Naive thymus-derived CD4-positive, alpha-beta T cell (primary cell): ENCODE data around the gene LPAR1. TPM values are rescaled to one million over a fixed set of nuclear protein-coding genes. Genes with fewer than 3 reads are reported as not detected.

Experiments
- ATAC-seq: fragments of 150-1000 bp; cut with Tn5 transposase; 2 replicates; pipeline ENCODE4 v1.10.0; 2021; ENCODE audit warnings: mild to moderate bottlenecking, moderate library complexity
- CTCF ChIA-PET: fragments of 350-600 bp; sonication (Branson Sonifier 250); formaldehyde crosslinking; loops from one replicate; lab custom pipeline; 2021; ENCODE audit warnings: antibody characterized with exemption; lab: Charles Lee
- POLR2A ChIA-PET: fragments of 350-600 bp; sonication (Branson Sonifier 250); formaldehyde crosslinking; loops from one replicate; lab custom pipeline; 2021; ENCODE audit warnings: antibody characterized with exemption, inconsistent platforms; lab: Charles Lee
- DNase-seq, 9 donors: peaks; one replicate each; pipeline versions ENCODE4 v3.0.0 to v3.0.0-alpha.2; 2020 to 2022; ENCODE audit warnings: mixed read lengths in 1 of 9
- H3K27ac ChIP-seq: one replicate; pipeline ENCODE4 v1.7.0; 2013; ENCODE audit warnings: mild to moderate bottlenecking, low read depth, low read length, moderate library complexity
- H3K27me3 ChIP-seq, 2 donors: one replicate each; pipeline ENCODE4 v1.7.0; 2013; ENCODE audit warnings: low read length in 2 of 2, mild to moderate bottlenecking in 2 of 2, moderate library complexity in 2 of 2; ENCODE audit not compliant: control insufficient read depth in 2 of 2, insufficient read depth in 2 of 2
- H3K36me3 ChIP-seq, 3 experiments: 1 replicate in 2 of 3; 2 replicates in 1 of 3; pipeline ENCODE4 v1.7.0; 2013; ENCODE audit warnings: low read length in 3 of 3, mild to moderate bottlenecking in 3 of 3, moderate library complexity in 1 of 3; ENCODE audit not compliant: insufficient read depth in 3 of 3, control insufficient read depth in 2 of 3
- H3K4me1 ChIP-seq, 2 donors: one replicate each; pipeline ENCODE4 v1.7.0; 2013; ENCODE audit warnings: low read length in 2 of 2, mild to moderate bottlenecking in 2 of 2, moderate library complexity in 1 of 2; ENCODE audit not compliant: control insufficient read depth in 2 of 2, insufficient read depth in 2 of 2
- H3K4me3 ChIP-seq: 2 replicates; pipeline ENCODE4 v1.7.0; 2013; ENCODE audit warnings: mild to moderate bottlenecking, low read length
- H3K9me3 ChIP-seq, 3 experiments: 1 replicate in 2 of 3; 2 replicates in 1 of 3; pipeline ENCODE4 v1.7.0; 2013; ENCODE audit warnings: low read length in 3 of 3; ENCODE audit not compliant: control insufficient read depth in 2 of 3
- H3K27ac Mint-ChIP-seq, 9 donors: one replicate each; pipeline ENCODE4 v1.8.0; 2020 to 2022; ENCODE audit warnings: mixed read lengths in 9 of 9, mild to moderate bottlenecking in 8 of 9, moderate library complexity in 5 of 9, inconsistent platforms in 2 of 9
- H3K27me3 Mint-ChIP-seq, 5 donors: one replicate each; pipeline ENCODE4 v1.8.0; 2021 to 2022; ENCODE audit warnings: mixed read lengths in 5 of 5, mild to moderate bottlenecking in 1 of 5
- H3K36me3 Mint-ChIP-seq, 5 donors: one replicate each; pipeline ENCODE4 v1.8.0; 2020 to 2022; ENCODE audit warnings: mixed read lengths in 5 of 5, mild to moderate bottlenecking in 3 of 5, inconsistent platforms in 1 of 5
- H3K4me1 Mint-ChIP-seq, 7 donors: one replicate each; pipeline ENCODE4 v1.8.0; 2020 to 2022; ENCODE audit warnings: mixed read lengths in 7 of 7, mild to moderate bottlenecking in 3 of 7, inconsistent platforms in 1 of 7
- H3K4me3 Mint-ChIP-seq, 10 donors: one replicate each; pipeline ENCODE4 v1.8.0; 2020 to 2022; ENCODE audit warnings: mild to moderate bottlenecking in 10 of 10, mixed read lengths in 10 of 10, moderate library complexity in 6 of 10, inconsistent platforms in 2 of 10
- H3K9me3 Mint-ChIP-seq, 11 donors: one replicate each; pipeline ENCODE4 v1.8.0; 2020 to 2022; ENCODE audit warnings: mixed read lengths in 11 of 11, mild to moderate bottlenecking in 4 of 11, inconsistent platforms in 1 of 11, moderate library complexity in 1 of 11
- intact Hi-C, 2 donors: fragments of 100-400 bp; cut with micrococcal nuclease; formaldehyde crosslinking; loops; one replicate each; pipeline ENCODE4 v1.15.1; 2023
- polyA plus RNA-seq, 2 donors: library from polyadenylated mRNA; unstranded; fragments of 300-500 nt; fragmentation: Illumina TruSeq; gene quantifications; one replicate each; pipeline ENCODE4 v1.2.3, GENCODE V29; 2021
- total RNA-seq, 6 experiments: library from RNA in 5 of 6; stranded (reverse) in 5 of 6; gene quantifications; 1 replicate in 5 of 6; 2 replicates in 1 of 6; pipeline ENCODE4 v1.2.3 and lab custom pipeline; 2021 to 2026

The LPAR1 gene
- total and polyA plus RNA-seq, 7 experiments from 2014 or later = 0.13 to 1.9 (median 0.45) TPM; not detected in 4

- peak overlapping the region in 7 of 10 donors; percentile 53 to 69 (median 68) for H3K4me3 Mint-ChIP-seq
- peaks cover 0 to 14% (median 12%) of the 10 kb centered on the region in 7 donors for H3K4me1 Mint-ChIP-seq
- ChIA-PET POLR2A (no interaction called here), CTCF (no interaction called here)
- H3K36me3 ChIP-seq = no peaks in the 10 kb centered on the region
- H3K27ac Mint-ChIP-seq = no peak overlapping the region
- H3K9me3 Mint-ChIP-seq = peaks cover 0 to 5% (median 0%) of the 10 kb centered on the region in 11 donors
- H3K36me3 Mint-ChIP-seq = peaks cover 0 to 6% (median 0%) of the 10 kb centered on the region in 5 donors
- peaks cover 45 to 53% (median 50%) of the 10 kb centered on the region in 5 donors for H3K27me3 Mint-ChIP-seq
- H3K27ac ChIP-seq = no peak overlapping the region
- H3K27me3 ChIP-seq = peaks cover 0 to 4% of the 10 kb centered on the region in 2 donors
- intact Hi-C loops = no loop called here
- no peaks in the 10 kb centered on the region for H3K4me1 ChIP-seq
- no peak overlapping the region for H3K4me3 ChIP-seq
- DNase-seq = no peak
- no peak for ATAC-seq
- no peaks in the 10 kb centered on the region for H3K9me3 ChIP-seq
Measured at GRCh38 chr9:111039231-111039906, 1.1 kb upstream of the LPAR1 start.

- no peaks in the 10 kb centered on the region for H3K36me3 ChIP-seq
- no peaks in the 10 kb centered on the region for H3K9me3 ChIP-seq
- Mint-ChIP-seq H3K4me1 (peaks cover 0 to 14% (median 12%) of the 10 kb centered on the region in 7 donors), H3K36me3 (peaks cover 0 to 6% (median 0%) of the 10 kb centered on the region in 5 donors), H3K27me3 (peaks cover 50 to 60% (median 51%) of the 10 kb centered on the region in 5 donors), H3K9me3 (peaks cover 0 to 5% (median 0%) of the 10 kb centered on the region in 11 donors), H3K27ac (no peak overlapping the region), H3K4me3 (peak overlapping the region in 2 of 10 donors; percentile 4 to 60)
- CTCF ChIA-PET = no interaction called here
- H3K27me3 ChIP-seq = peaks cover 0 to 4% of the 10 kb centered on the region in 2 donors
- ATAC-seq (peak; percentile 60), DNase-seq (peak in 1 of 9 donors; percentile 11)
- H3K27ac ChIP-seq = no peak overlapping the region
- no peak overlapping the region for H3K4me3 ChIP-seq
- intact Hi-C loops = no loop called here
- POLR2A ChIA-PET = no interaction called here
- H3K4me1 ChIP-seq = no peaks in the 10 kb centered on the region
Measured at GRCh38 chr9:111037708-111038330, 451 bp downstream of the LPAR1 start.

- ATAC-seq (no peak), DNase-seq (no peak)
- intact Hi-C loops = no loop called here
- POLR2A ChIA-PET = no interaction called here
- peaks cover 0 to 5% (median 0%) of the 10 kb centered on the region in 11 donors for H3K9me3 Mint-ChIP-seq
- H3K36me3 Mint-ChIP-seq = peaks cover 0 to 6% (median 0%) of the 10 kb centered on the region in 5 donors
- Histone ChIP-seq H3K27me3 (peaks cover 0 to 4% of the 10 kb centered on the region in 2 donors), H3K36me3 (no peaks in the 10 kb centered on the region), H3K9me3 (no peaks in the 10 kb centered on the region), H3K27ac (no peak overlapping the region), H3K4me3 (no peak overlapping the region), H3K4me1 (no peaks in the 10 kb centered on the region)
- H3K27ac Mint-ChIP-seq = no peak overlapping the region
- H3K27me3 Mint-ChIP-seq = peaks cover 48 to 60% (median 54%) of the 10 kb centered on the region in 5 donors
- H3K4me3 Mint-ChIP-seq = peak overlapping the region in 6 of 10 donors; percentile 4 to 60 (median 20)
- CTCF ChIA-PET = no interaction called here
- H3K4me1 Mint-ChIP-seq = peaks cover 0 to 14% (median 12%) of the 10 kb centered on the region in 7 donors
Measured at GRCh38 chr9:111037356-111037707, 938 bp downstream of the LPAR1 start.

GRCh38 chr9:111036946-111037345, 1.3 kb downstream of the LPAR1 start:
- DNase-seq = no peak
- no peaks in the 10 kb centered on the region for H3K36me3 ChIP-seq
- ChIA-PET CTCF (no interaction called here), POLR2A (no interaction called here)
- no peak overlapping the region for H3K27ac ChIP-seq
- H3K9me3 ChIP-seq = no peaks in the 10 kb centered on the region
- Mint-ChIP-seq H3K27me3 (peaks cover 50 to 60% (median 51%) of the 10 kb centered on the region in 5 donors), H3K36me3 (peaks cover 0 to 6% (median 0%) of the 10 kb centered on the region in 5 donors), H3K27ac (no peak overlapping the region), H3K4me3 (peak overlapping the region in 6 of 10 donors; percentile 4 to 60 (median 20)), H3K9me3 (peaks cover 0 to 5% (median 0%) of the 10 kb centered on the region in 11 donors), H3K4me1 (peaks cover 0 to 14% (median 12%) of the 10 kb centered on the region in 7 donors)
- intact Hi-C loops = no loop called here
- ATAC-seq = no peak
- H3K27me3 ChIP-seq = peaks cover 0 to 4% of the 10 kb centered on the region in 2 donors
- H3K4me1 ChIP-seq = no peaks in the 10 kb centered on the region
- H3K4me3 ChIP-seq = no peak overlapping the region

GRCh38 chr9:111036429-111036789, 1.9 kb downstream of the LPAR1 start:
- H3K27ac ChIP-seq = no peak overlapping the region
- no peaks in the 10 kb centered on the region for H3K9me3 ChIP-seq
- Mint-ChIP-seq H3K4me3 (peak overlapping the region in 1 of 10 donors; percentile 60), H3K27ac (no peak overlapping the region), H3K27me3 (peaks cover 51 to 60% (median 52%) of the 10 kb centered on the region in 5 donors), H3K4me1 (peaks cover 0 to 14% (median 12%) of the 10 kb centered on the region in 7 donors), H3K36me3 (peaks cover 0 to 6% (median 0%) of the 10 kb centered on the region in 5 donors), H3K9me3 (peaks cover 0 to 5% (median 0%) of the 10 kb centered on the region in 11 donors)
- CTCF ChIA-PET = no interaction called here
- intact Hi-C loops = no loop called here
- DNase-seq (no peak), ATAC-seq (no peak)
- H3K27me3 ChIP-seq = peaks cover 0 to 4% of the 10 kb centered on the region in 2 donors
- POLR2A ChIA-PET = no interaction called here
- no peaks in the 10 kb centered on the region for H3K4me1 ChIP-seq
- H3K36me3 ChIP-seq = no peaks in the 10 kb centered on the region
- H3K4me3 ChIP-seq = no peak overlapping the region

GRCh38 chr9:111035543-111036428, 2.5 kb downstream of the LPAR1 start:
- H3K4me3 Mint-ChIP-seq = no peak overlapping the region
- DNase-seq (no peak), ATAC-seq (no peak)
- ChIA-PET POLR2A (no interaction called here), CTCF (no interaction called here)
- no peak overlapping the region for H3K27ac Mint-ChIP-seq
- H3K4me1 Mint-ChIP-seq = peaks cover 0 to 14% (median 12%) of the 10 kb centered on the region in 7 donors
- no peaks in the 10 kb centered on the region for H3K36me3 ChIP-seq
- peaks cover 0 to 6% (median 0%) of the 10 kb centered on the region in 5 donors for H3K36me3 Mint-ChIP-seq
- H3K27me3 ChIP-seq = peaks cover 0 to 4% of the 10 kb centered on the region in 2 donors
- H3K27ac ChIP-seq = no peak overlapping the region
- no peaks in the 10 kb centered on the region for H3K9me3 ChIP-seq
- H3K4me3 ChIP-seq = no peak overlapping the region
- H3K27me3 Mint-ChIP-seq = peaks cover 51 to 59% (median 52%) of the 10 kb centered on the region in 5 donors
- no peaks in the 10 kb centered on the region for H3K4me1 ChIP-seq
- H3K9me3 Mint-ChIP-seq = peaks cover 0 to 5% (median 0%) of the 10 kb centered on the region in 11 donors
- intact Hi-C loops = no loop called here
